Colonic mucosa (tissue), 4 donors: ENCODE data around the gene C4orf46. TPM values are rescaled to one million over a fixed set of nuclear protein-coding genes. Genes with fewer than 3 reads are reported as not detected.
A peak's percentile ranks its signal among the peaks of the same experiment; 100 is the strongest.

Experiments used
- DNase-seq: peaks from one replicate; pipeline ENCODE4 v3.0.0-alpha.2; 2020
- H3K27ac ChIP-seq: fragments of 200-600 bp; one replicate; pipeline ENCODE4 v1.8.0; 2021
- H3K27me3 ChIP-seq: fragments of 200-600 bp; one replicate; pipeline ENCODE4 v1.8.0; 2021
- H3K36me3 ChIP-seq: fragments of 200-600 bp; one replicate; pipeline ENCODE4 v1.8.0; 2021
- H3K4me1 ChIP-seq: fragments of 200-600 bp; one replicate; pipeline ENCODE4 v1.8.0; 2021; ENCODE audit warnings: mild to moderate bottlenecking
- H3K4me3 ChIP-seq: fragments of 200-600 bp; one replicate; pipeline ENCODE4 v1.8.0; 2021
- H3K9ac ChIP-seq, 2 donors: one replicate each; pipeline ENCODE4 v1.7.0; 2013; ENCODE audit warnings: control low read depth in 2 of 2, low read depth in 2 of 2, low read length in 2 of 2
- H3K9me3 ChIP-seq: fragments of 200-600 bp; one replicate; pipeline ENCODE4 v1.8.0; 2021
- CTCF ChIP-seq: fragments of 200-600 bp; IDR thresholded peaks from one replicate; pipeline ENCODE4 v1.8.0; 2022; ENCODE audit warnings: antibody characterized with exemption, mild to moderate bottlenecking
- intact Hi-C: fragments of 100-400 bp; cut with DNase I; formaldehyde crosslinking; loops from one replicate; pipeline ENCODE4 v1.14.1; 2022
- total RNA-seq, 2 donors: library from RNA; stranded (reverse); fragmentation: NEBNext Ultra II Directional in 1 of 2; extraction: Animal tissue kit (Norgen Biotek cat#: 25700) in 1 of 2; gene quantifications; one replicate each; pipeline ENCODE4 v1.2.1, GENCODE V29; 2021
- donor health status: healthy.
- donor health status: DM: no; HTN: no; CAD: no.
- donor health status: DM: no; HTN: no; CAD: no.

C4orf46 gene
- total RNA-seq, 2 donors from 2014 or later, result 3.7 to 7.4 TPM

GRCh38 chr4:158625544-158625943, 46.1 kb downstream of the C4orf46 start:
- no peak overlapping the region for H3K4me3 ChIP-seq
- no peak for TF ChIP-seq CTCF
- H3K9me3 ChIP-seq, result no peaks in the 10 kb centered on the region
- intact Hi-C loops, result loop anchor here (5.0 to 10.0 kb wide), 2 partner anchors 363 to 631 kb away; no protein-coding TSS in a partner anchor
- no peaks in the 10 kb centered on the region for H3K27me3 ChIP-seq
- H3K36me3 ChIP-seq, result no peaks in the 10 kb centered on the region
- H3K9ac ChIP-seq, result no peak overlapping the region
- no peak for DNase-seq
- H3K27ac ChIP-seq, result no peak overlapping the region
- no peaks in the 10 kb centered on the region for H3K4me1 ChIP-seq

GRCh38 chr4:158624889-158625478, 46.7 kb downstream of the C4orf46 start:
- intact Hi-C loops, result loop anchor here (5.0 to 10.0 kb wide), 3 partner anchors 128 to 630 kb away; no protein-coding TSS in a partner anchor
- peak; percentile 53 for TF ChIP-seq CTCF
- no peak overlapping the region for H3K4me3 ChIP-seq
- H3K27ac ChIP-seq, result no peak overlapping the region
- DNase-seq, result peak; percentile 18
- no peaks in the 10 kb centered on the region for H3K36me3 ChIP-seq
- no peaks in the 10 kb centered on the region for H3K9me3 ChIP-seq
- no peaks in the 10 kb centered on the region for H3K4me1 ChIP-seq
- H3K9ac ChIP-seq, result no peak overlapping the region
- H3K27me3 ChIP-seq, result no peaks in the 10 kb centered on the region

GRCh38 chr4:158622251-158622650, 49.4 kb downstream of the C4orf46 start:
- TF ChIP-seq CTCF, result no peak
- Histone ChIP-seq H3K9ac (no peak overlapping the region), H3K4me1 (no peaks in the 10 kb centered on the region), H3K27me3 (no peaks in the 10 kb centered on the region), H3K27ac (no peak overlapping the region), H3K4me3 (no peak overlapping the region), H3K9me3 (no peaks in the 10 kb centered on the region), H3K36me3 (no peaks in the 10 kb centered on the region)
- intact Hi-C loops, result loop anchor here (5.0 to 10.0 kb wide), 2 partner anchors 125 to 627 kb away; no protein-coding TSS in a partner anchor
- DNase-seq, result no peak

- TF ChIP-seq CTCF, result no peak
- Histone ChIP-seq H3K9me3 (no peaks in the 10 kb centered on the region), H3K27ac (no peak overlapping the region), H3K4me1 (no peaks in the 10 kb centered on the region), H3K4me3 (no peak overlapping the region), H3K9ac (no peak overlapping the region), H3K36me3 (no peaks in the 10 kb centered on the region), H3K27me3 (no peaks in the 10 kb centered on the region)
- no peak for DNase-seq
- intact Hi-C loops, result loop anchor here (5.0 to 10.0 kb wide), 2 partner anchors 124 to 627 kb away; no protein-coding TSS in a partner anchor
Observed at GRCh38 chr4:158621729-158622128, 50.0 kb downstream of the C4orf46 start.

GRCh38 chr4:158617956-158618355, 53.7 kb downstream of the C4orf46 start:
- Histone ChIP-seq H3K4me1 (no peaks in the 10 kb centered on the region), H3K9me3 (no peaks in the 10 kb centered on the region), H3K9ac (no peak overlapping the region), H3K4me3 (no peak overlapping the region), H3K36me3 (no peaks in the 10 kb centered on the region), H3K27me3 (no peaks in the 10 kb centered on the region), H3K27ac (no peak overlapping the region)
- TF ChIP-seq CTCF, result no peak
- intact Hi-C loops, result no loop called here
- no peak for DNase-seq

Other genes starting within 250 kb of the C4orf46 start
- under 1 TPM; 0.24 to 0.37 TPM for gene RXFP1, start 150.0 kb downstream of the C4orf46 start, total RNA-seq
- gene ETFDH, start 409 bp upstream of the C4orf46 start, total RNA-seq, result 10 to 100 TPM; 63.7 to 72.9 TPM
- 10 to 100 TPM; 20.3 to 48.5 TPM for gene PPID, start 51.5 kb upstream of the C4orf46 start, total RNA-seq
- 10 to 100 TPM; 56.2 to 89.6 TPM for gene FNIP2, start 97.1 kb upstream of the C4orf46 start, total RNA-seq